ENCODE data around the gene PCMTD2. TPM values are rescaled to one million over a fixed set of nuclear protein-coding genes. Genes with fewer than 3 reads are reported as not detected.
A peak's percentile ranks its signal among the peaks of the same experiment; 100 is the strongest.
"Not testable (repeated sequence)": the region's sequence is repeated elsewhere in the genome, so short reads cannot be mapped to it uniquely, and the experiment has no call there.

PCMTD2 gene
- total RNA-seq, 1 donor from 2014 or later: 65.7 TPM

- peak; percentile 95 for DNase-seq (ENCODE audit: low spot score)
Measured at GRCh38 chr20:64224351-64225170, 31.0 kb upstream of the PCMTD2 start.

GRCh38 chr20:64225171-64225595, 30.4 kb upstream of the PCMTD2 start:
- DNase-seq (ENCODE audit: low spot score): no peak

- no peak for DNase-seq (ENCODE audit: low spot score)
Measured at GRCh38 chr20:64225828-64226598, 29.5 kb upstream of the PCMTD2 start.

GRCh38 chr20:64226686-64227580, 28.6 kb upstream of the PCMTD2 start:
- DNase-seq (ENCODE audit: low spot score): no peak

- no peak for DNase-seq (ENCODE audit: low spot score)
Measured at GRCh38 chr20:64228086-64228653, 27.4 kb upstream of the PCMTD2 start.

GRCh38 chr20:64228751-64229506, 26.6 kb upstream of the PCMTD2 start:
- no peak for DNase-seq (ENCODE audit: low spot score)

GRCh38 chr20:64229507-64230061, 26.0 kb upstream of the PCMTD2 start:
- peak; percentile 22 for DNase-seq (ENCODE audit: low spot score)

GRCh38 chr20:64230461-64231145, 24.9 kb upstream of the PCMTD2 start:
- no peak for DNase-seq (ENCODE audit: low spot score)

- no peak for DNase-seq (ENCODE audit: low spot score)
Measured at GRCh38 chr20:64231621-64232550, 23.7 kb upstream of the PCMTD2 start.

- no peak for DNase-seq (ENCODE audit: low spot score)
Measured at GRCh38 chr20:64232794-64233193, 22.8 kb upstream of the PCMTD2 start.

GRCh38 chr20:64233725-64234124, 21.8 kb upstream of the PCMTD2 start:
- DNase-seq (ENCODE audit: low spot score): no peak

- no peak for DNase-seq (ENCODE audit: low spot score)
Measured at GRCh38 chr20:64234291-64234791, 21.2 kb upstream of the PCMTD2 start.

GRCh38 chr20:64234921-64235565, 20.5 kb upstream of the PCMTD2 start:
- not testable (repeated sequence) for DNase-seq (ENCODE audit: low spot score)

- DNase-seq (ENCODE audit: low spot score): no peak
Measured at GRCh38 chr20:64236137-64237088, 19.1 kb upstream of the PCMTD2 start.

GRCh38 chr20:64237316-64237715, 18.2 kb upstream of the PCMTD2 start:
- DNase-seq (ENCODE audit: low spot score): no peak

GRCh38 chr20:64238115-64238825, 17.3 kb upstream of the PCMTD2 start:
- DNase-seq (ENCODE audit: low spot score): no peak

Measured in umbilical cord (tissue), 2 donors.